ENCODE results near the gene EPHA6.

DNA sequence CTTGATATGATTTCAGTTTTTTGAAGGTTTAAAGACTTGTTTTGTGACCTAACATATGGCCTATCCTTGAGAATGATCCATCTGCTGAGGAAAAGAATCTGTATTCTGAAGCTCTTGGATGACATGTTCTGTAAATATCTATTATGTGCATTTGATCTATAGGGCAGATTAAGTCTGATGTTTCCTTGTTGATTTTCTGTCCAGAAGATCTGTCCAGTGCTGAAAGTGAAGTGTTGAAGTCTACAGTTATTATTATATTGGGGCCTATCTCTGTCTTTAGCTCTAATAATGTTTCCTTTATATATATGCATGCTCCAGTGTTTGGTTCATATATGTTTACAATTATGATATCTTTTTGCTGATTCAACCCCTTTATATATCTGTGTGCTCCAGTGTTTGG, 362.8 kb downstream of the EPHA6 start:
- TF ChIP-seq CTCF (IDR thresholded peaks at IDR 0.05) (no peak), POLR2A (IDR thresholded peaks at IDR 0.05) (no peak)
